Karpas-422 (cell line): Measurements from ENCODE around the gene SEZ6. TPM values are rescaled to one million over a fixed set of nuclear protein-coding genes. Genes with fewer than 3 reads are reported as not detected.

Source experiments
- DNase-seq: peaks from one replicate; pipeline ENCODE4 v3.0.0-alpha.2; 2015
- H2AFZ ChIP-seq: fragments of 200-600 bp; sonication (generic); 2 replicates; pipeline ENCODE4 v1.6.1; 2014; ENCODE audit warnings: antibody characterized with exemption, low read length, mixed read lengths
- H3K27ac ChIP-seq: fragments of 200-600 bp; sonication (generic); 2 replicates; pipeline ENCODE4 v1.5.1; 2014; ENCODE audit warnings: mild to moderate bottlenecking, low read length, moderate library complexity
- H3K27me3 ChIP-seq: fragments of 200-600 bp; sonication (generic); 2 replicates; pipeline ENCODE4 v1.6.1; 2014; ENCODE audit warnings: low read length, mixed read lengths
- H3K36me3 ChIP-seq: fragments of 200-600 bp; sonication (generic); 2 replicates; pipeline ENCODE4 v1.6.1; 2014; ENCODE audit warnings: low read length, mixed read lengths; ENCODE audit not compliant: insufficient read depth
- H3K4me1 ChIP-seq: fragments of 200-600 bp; sonication (generic); 2 replicates; pipeline ENCODE4 v1.6.1; 2014; ENCODE audit warnings: mild to moderate bottlenecking, low read length, mixed read lengths
- H3K4me2 ChIP-seq: fragments of 200-600 bp; sonication (generic); 2 replicates; pipeline ENCODE4 v1.6.1; 2014; ENCODE audit warnings: low read length, low read depth, mild to moderate bottlenecking; ENCODE audit not compliant: poor library complexity, severe bottlenecking
- H3K4me3 ChIP-seq: fragments of 200-600 bp; sonication (generic); 2 replicates; pipeline ENCODE4 v1.5.1; 2014; ENCODE audit warnings: mild to moderate bottlenecking, antibody characterized with exemption, low read length, mixed read lengths
- H3K79me2 ChIP-seq: fragments of 200-600 bp; sonication (generic); 2 replicates; pipeline ENCODE4 v1.6.1; 2014; ENCODE audit warnings: mild to moderate bottlenecking, low read length, mixed read lengths
- H3K9ac ChIP-seq: fragments of 200-600 bp; sonication (generic); 2 replicates; pipeline ENCODE4 v1.6.0; 2014; ENCODE audit warnings: low read length
- H3K9me2 ChIP-seq: fragments of 200-600 bp; sonication (generic), shearing (Covaris generic); replicated peaks from 2 replicates; pipeline ENCODE4 v1.6.0; 2014; ENCODE audit warnings: mild to moderate bottlenecking, low read length, moderate library complexity; ENCODE audit not compliant: insufficient read depth
- H3K9me3 ChIP-seq: fragments of 300-700, 200-600 bp; sonication (generic); 2 replicates; pipeline ENCODE4 v1.6.1; 2014; ENCODE audit warnings: low read length, mixed read lengths
- H4K20me1 ChIP-seq: fragments of 200-600 bp; sonication (generic); 2 replicates; pipeline ENCODE4 v1.6.1; 2014; ENCODE audit warnings: mild to moderate bottlenecking, antibody characterized with exemption, low read length, low read depth; ENCODE audit not compliant: insufficient read depth
- total RNA-seq: library from RNA; depleted of rRNA; stranded (reverse); fragments of >200 nt; shearing (Covaris generic); gene quantifications from 2 replicates; pipeline ENCODE4 v1.2.3, GENCODE V29; 2014; ENCODE audit warnings: low replicate concordance

SEZ6 gene
- total RNA-seq, 1 experiment from 2014 or later = not detected

GRCh38 chr17:28916302-28916934, 89.4 kb downstream of the SEZ6 start:
- no peaks in the 10 kb centered on the region for H3K27me3 ChIP-seq
- no peaks in the 10 kb centered on the region for H3K9me2 ChIP-seq
- no peaks in the 10 kb centered on the region for H4K20me1 ChIP-seq
- H3K4me3 ChIP-seq = no peak overlapping the region
- H3K36me3 ChIP-seq = peaks cover 64% of the 10 kb centered on the region
- H3K9ac ChIP-seq = no peak overlapping the region
- H3K4me1 ChIP-seq = no peaks in the 10 kb centered on the region
- H3K4me2 ChIP-seq = no peak overlapping the region
- H2AFZ ChIP-seq = no peak overlapping the region
- peaks cover 13% of the 10 kb centered on the region for H3K79me2 ChIP-seq
- no peak overlapping the region for H3K27ac ChIP-seq
- no peaks in the 10 kb centered on the region for H3K9me3 ChIP-seq
- peak; percentile 73 for DNase-seq

GRCh38 chr17:28912938-28913333, 92.9 kb downstream of the SEZ6 start:
- no peak overlapping the region for H2AFZ ChIP-seq
- H3K27me3 ChIP-seq = no peaks in the 10 kb centered on the region
- no peak overlapping the region for H3K27ac ChIP-seq
- no peaks in the 10 kb centered on the region for H3K9me3 ChIP-seq
- no peak overlapping the region for H3K9ac ChIP-seq
- no peaks in the 10 kb centered on the region for H3K4me1 ChIP-seq
- H3K9me2 ChIP-seq = no peaks in the 10 kb centered on the region
- H3K4me2 ChIP-seq = no peak overlapping the region
- no peak overlapping the region for H3K4me3 ChIP-seq
- peaks cover 80% of the 10 kb centered on the region for H3K36me3 ChIP-seq
- DNase-seq = no peak
- peaks cover 13% of the 10 kb centered on the region for H3K79me2 ChIP-seq
- no peaks in the 10 kb centered on the region for H4K20me1 ChIP-seq

- DNase-seq = peak; percentile 64
- no peaks in the 10 kb centered on the region for H3K27me3 ChIP-seq
- H3K9me2 ChIP-seq = no peaks in the 10 kb centered on the region
- H3K4me3 ChIP-seq = no peak overlapping the region
- H3K4me1 ChIP-seq = no peaks in the 10 kb centered on the region
- no peaks in the 10 kb centered on the region for H4K20me1 ChIP-seq
- H3K4me2 ChIP-seq = no peak overlapping the region
- H3K36me3 ChIP-seq = peaks cover 76% of the 10 kb centered on the region
- H3K9me3 ChIP-seq = no peaks in the 10 kb centered on the region
- no peak overlapping the region for H2AFZ ChIP-seq
- no peak overlapping the region for H3K9ac ChIP-seq
- no peak overlapping the region for H3K27ac ChIP-seq
- H3K79me2 ChIP-seq = peaks cover 13% of the 10 kb centered on the region
Observed at GRCh38 chr17:28912281-28912937, 93.4 kb downstream of the SEZ6 start.

- no peaks in the 10 kb centered on the region for H3K9me3 ChIP-seq
- H3K4me1 ChIP-seq = no peaks in the 10 kb centered on the region
- H3K4me3 ChIP-seq = no peak overlapping the region
- peaks cover 70% of the 10 kb centered on the region for H3K36me3 ChIP-seq
- H4K20me1 ChIP-seq = no peaks in the 10 kb centered on the region
- peaks cover 13% of the 10 kb centered on the region for H3K79me2 ChIP-seq
- DNase-seq = no peak
- H3K9ac ChIP-seq = no peak overlapping the region
- H2AFZ ChIP-seq = no peak overlapping the region
- no peaks in the 10 kb centered on the region for H3K27me3 ChIP-seq
- H3K9me2 ChIP-seq = no peaks in the 10 kb centered on the region
- no peak overlapping the region for H3K27ac ChIP-seq
- no peak overlapping the region for H3K4me2 ChIP-seq
Observed at GRCh38 chr17:28911411-28912045, 94.3 kb downstream of the SEZ6 start.

GRCh38 chr17:28910534-28910933, 95.3 kb downstream of the SEZ6 start:
- Histone ChIP-seq H3K9me3 (no peaks in the 10 kb centered on the region), H3K36me3 (peaks cover 62% of the 10 kb centered on the region), H3K4me2 (no peak overlapping the region), H3K4me1 (no peaks in the 10 kb centered on the region), H2AFZ (no peak overlapping the region), H3K27me3 (no peaks in the 10 kb centered on the region), H3K79me2 (peaks cover 9% of the 10 kb centered on the region), H3K4me3 (no peak overlapping the region), H4K20me1 (no peaks in the 10 kb centered on the region), H3K9me2 (no peaks in the 10 kb centered on the region), H3K27ac (no peak overlapping the region), H3K9ac (no peak overlapping the region)
- DNase-seq = no peak

DNA sequence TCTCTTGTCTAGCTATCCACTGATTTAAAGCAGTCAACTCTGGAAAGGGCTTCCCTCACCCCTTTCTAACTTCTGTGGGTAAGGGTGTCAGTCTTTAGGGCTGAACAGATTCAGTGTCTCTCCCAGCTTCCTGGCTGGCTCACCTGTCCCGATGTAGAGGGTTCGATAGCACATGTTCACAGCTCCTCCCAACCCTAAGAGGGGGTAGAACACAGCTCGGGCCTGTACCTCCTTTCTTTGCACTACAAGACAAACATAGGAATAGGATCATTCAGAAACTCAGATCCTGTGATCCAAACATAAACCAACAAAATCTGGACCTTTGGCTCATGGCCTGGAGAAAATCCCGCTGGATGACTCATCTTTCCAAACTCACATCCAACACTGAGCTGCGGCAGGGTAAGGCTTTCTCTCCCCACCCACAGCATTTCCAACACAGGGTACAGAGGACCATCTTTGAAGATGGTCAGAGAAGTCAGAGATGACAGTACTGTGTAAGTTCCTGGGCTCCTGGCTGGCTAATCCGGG, 97.1 kb downstream of the SEZ6 start:
- H3K9me2 ChIP-seq = no peaks in the 10 kb centered on the region
- no peaks in the 10 kb centered on the region for H3K79me2 ChIP-seq
- H3K36me3 ChIP-seq = peaks cover 48% of the 10 kb centered on the region; the same call in 1 of the 2 replicates
- no peak overlapping the region for H2AFZ ChIP-seq
- DNase-seq = no peak
- H3K4me3 ChIP-seq = no peak overlapping the region
- no peak overlapping the region for H3K9ac ChIP-seq
- no peak overlapping the region for H3K27ac ChIP-seq
- no peak overlapping the region for H3K4me2 ChIP-seq
- H3K27me3 ChIP-seq = no peaks in the 10 kb centered on the region
- H4K20me1 ChIP-seq = no peaks in the 10 kb centered on the region
- H3K9me3 ChIP-seq = no peaks in the 10 kb centered on the region
- no peaks in the 10 kb centered on the region for H3K4me1 ChIP-seq

DNA sequence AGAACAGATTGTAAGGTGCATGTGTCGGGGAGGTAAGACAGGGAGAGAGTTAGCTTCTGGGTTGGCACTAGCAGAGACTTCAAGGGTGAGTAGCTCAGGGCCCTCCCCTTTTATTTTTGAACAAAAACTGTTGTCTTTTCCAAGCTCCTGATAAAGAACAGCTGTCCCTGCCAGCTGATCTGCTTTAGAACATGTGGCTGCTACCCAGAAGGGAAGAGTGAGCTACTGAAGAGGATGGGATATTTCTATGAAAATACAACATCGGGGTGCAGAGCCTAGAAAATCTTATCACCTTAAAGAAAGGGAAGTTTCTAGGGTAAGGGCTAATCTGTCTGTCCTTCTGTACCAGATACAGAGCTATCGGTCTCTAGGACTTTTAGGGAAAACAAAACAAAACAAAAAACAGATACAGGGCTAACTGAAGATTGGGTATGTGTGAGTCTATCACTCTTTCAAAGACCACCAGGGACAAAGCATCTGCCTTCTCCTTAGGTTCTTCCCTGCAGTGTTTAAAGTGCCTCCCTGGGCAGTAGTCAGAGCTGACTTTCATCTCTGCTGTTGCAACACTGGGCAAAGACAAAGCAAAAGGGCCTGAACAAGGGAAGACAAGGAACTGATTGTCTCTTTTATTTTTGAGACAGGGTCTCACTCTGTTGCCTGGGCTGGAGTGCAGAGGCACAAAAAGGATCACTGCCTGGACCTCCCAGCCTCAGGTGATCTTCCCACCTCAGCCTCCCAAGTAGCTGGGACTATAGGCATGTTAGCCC, 97.9 kb downstream of the SEZ6 start:
- H3K27me3 ChIP-seq = no peaks in the 10 kb centered on the region
- H3K36me3 ChIP-seq = peaks cover 40% of the 10 kb centered on the region; the same call in 1 of the 2 replicates
- H3K4me1 ChIP-seq = peaks cover 4% of the 10 kb centered on the region
- no peak for DNase-seq
- H3K27ac ChIP-seq = no peak overlapping the region
- no peaks in the 10 kb centered on the region for H4K20me1 ChIP-seq
- no peak overlapping the region for H3K4me3 ChIP-seq
- H2AFZ ChIP-seq = no peak overlapping the region
- no peaks in the 10 kb centered on the region for H3K9me3 ChIP-seq
- H3K4me2 ChIP-seq = no peak overlapping the region
- no peaks in the 10 kb centered on the region for H3K79me2 ChIP-seq
- no peak overlapping the region for H3K9ac ChIP-seq
- H3K9me2 ChIP-seq = no peaks in the 10 kb centered on the region
